EL (cell line): ENCODE results near the gene SGSH.
"Not testable (repeated sequence)": the region's sequence is repeated elsewhere in the genome, so short reads cannot be mapped to it uniquely, and the experiment has no call there.

ENCODE experiments used
- DNase-seq: peaks from one replicate; pipeline ENCODE4 v3.0.0-alpha.2; 2016

The SGSH gene

GRCh38 chr17:80220054-80220735, at the start of gene SGSH, which contains the start of gene SLC26A11:
SGSH (minus strand) TSS chr17:80220333; CDS start chr17:80220313, 20 bp downstream.
SLC26A11 (plus strand) TSS chr17:80220427; CDS start chr17:80221561, 1,134 bp downstream.
- DNase-seq = peak; percentile 77

GRCh38 chr17:80269405-80269807, 49.3 kb upstream of the SGSH start:
- no peak for DNase-seq

GRCh38 chr17:80268427-80268826, 48.3 kb upstream of the SGSH start:
- DNase-seq = no peak

DNA sequence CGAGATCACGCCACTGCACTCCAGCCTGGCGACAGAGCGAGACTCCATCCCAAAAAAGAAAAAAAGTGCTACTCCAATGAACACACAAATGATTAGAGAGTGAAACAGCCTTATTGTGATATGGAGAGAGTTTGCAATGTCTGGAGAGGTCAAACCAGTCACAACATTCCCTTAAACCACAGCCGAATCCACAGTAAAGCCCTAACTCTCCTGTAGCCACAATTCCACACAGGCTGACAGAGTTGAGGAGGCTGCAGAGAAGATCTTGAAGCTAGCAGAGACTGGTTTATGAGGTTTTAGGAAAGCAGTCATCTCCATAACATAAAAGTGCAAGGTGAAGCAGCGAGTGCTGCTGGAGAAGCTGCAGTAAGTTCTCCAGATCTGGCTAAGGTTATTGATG, 47.3 kb upstream of the SGSH start:
- DNase-seq = no peak

- DNase-seq = no peak
Measured at GRCh38 chr17:80265205-80266068, 45.3 kb upstream of the SGSH start.

- no peak for DNase-seq
Measured at GRCh38 chr17:80264205-80265075, 44.3 kb upstream of the SGSH start.

- peak; percentile 93 for DNase-seq
Measured at GRCh38 chr17:80263253-80264204, 43.4 kb upstream of the SGSH start.

DNA sequence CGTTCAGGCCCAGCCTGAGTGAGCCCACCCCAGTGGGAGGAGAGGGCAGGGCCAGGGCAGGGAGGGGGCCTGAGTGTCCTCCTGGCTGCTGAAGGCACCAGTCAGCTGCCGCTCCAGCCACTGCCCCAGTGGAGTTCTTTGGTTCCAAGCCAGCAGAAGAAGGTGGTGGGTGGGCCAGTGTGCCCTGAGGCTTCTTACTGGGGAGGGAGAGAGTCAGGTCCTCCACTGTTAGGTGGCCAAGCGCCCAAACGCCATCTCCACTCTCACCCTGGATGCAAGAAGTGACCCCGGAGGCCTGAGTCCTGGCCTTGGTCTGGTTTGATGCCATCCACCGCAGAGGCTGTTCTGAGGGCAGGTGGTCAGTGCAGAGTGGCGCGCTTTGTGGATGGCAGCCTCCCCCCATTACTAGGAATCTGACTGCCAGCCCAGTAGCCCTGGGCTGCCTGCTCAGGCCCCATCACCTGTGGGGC, 42.7 kb upstream of the SGSH start:
- DNase-seq = no peak

- no peak for DNase-seq
Measured at GRCh38 chr17:80262291-80262690, 42.2 kb upstream of the SGSH start.

DNA sequence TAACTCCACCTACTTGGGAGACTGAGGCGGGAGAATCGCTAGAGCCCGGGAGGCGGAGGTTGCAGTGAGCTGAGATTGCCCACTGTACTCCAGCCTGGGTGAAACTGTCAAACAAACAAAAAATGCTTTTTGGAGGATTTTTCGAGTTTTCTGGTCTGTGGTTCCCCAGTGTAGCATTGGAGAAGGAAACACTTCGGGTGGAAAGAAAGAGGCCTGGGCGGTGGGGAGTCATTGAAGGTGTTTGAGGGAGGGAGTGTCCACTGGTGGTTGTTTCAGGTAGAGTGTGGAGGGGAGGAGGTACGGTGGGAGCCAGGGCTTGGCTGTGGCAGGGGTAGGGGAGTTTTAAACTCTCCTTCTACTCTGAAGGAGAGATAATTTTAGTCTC, 41.8 kb upstream of the SGSH start:
- no peak for DNase-seq

- DNase-seq = peak; percentile 77
Measured at GRCh38 chr17:80261159-80261894, 41.2 kb upstream of the SGSH start.

- DNase-seq = peak; percentile 49
Measured at GRCh38 chr17:80260791-80261158, 40.6 kb upstream of the SGSH start, which contains the start of gene RNF213. RNF213 (plus strand) TSS chr17:80260852; CDS start chr17:80263682, 2,830 bp downstream.

DNA sequence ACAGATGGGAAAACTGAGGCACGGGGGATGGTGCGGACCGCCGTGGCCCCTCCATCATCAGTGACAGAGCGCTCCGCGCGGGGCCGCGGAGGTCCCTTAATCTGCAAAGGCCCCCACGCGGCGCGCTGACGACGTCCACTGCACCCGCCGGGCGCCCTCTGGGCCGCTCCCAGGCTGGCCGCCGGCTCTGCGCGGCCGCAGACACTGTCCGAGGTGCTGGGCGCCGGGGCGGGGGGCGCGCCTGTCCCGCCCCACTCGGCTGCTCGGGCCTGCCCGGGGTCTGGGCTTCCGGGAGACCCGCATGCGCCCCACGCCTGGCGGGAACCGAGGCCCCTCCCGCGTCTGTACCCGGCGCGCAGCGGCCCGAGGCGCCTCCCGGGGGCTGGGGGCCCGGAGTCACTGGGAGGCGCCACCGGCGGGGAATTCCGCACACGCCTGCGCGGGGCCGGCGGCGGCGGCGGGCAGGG, 40.0 kb upstream of the SGSH start:
- peak; percentile 81 for DNase-seq

GRCh38 chr17:80259457-80260068, 39.4 kb upstream of the SGSH start:
- DNase-seq = peak; percentile 26

- not testable (repeated sequence) for DNase-seq
Measured at GRCh38 chr17:80258296-80258695, 38.2 kb upstream of the SGSH start.

DNA sequence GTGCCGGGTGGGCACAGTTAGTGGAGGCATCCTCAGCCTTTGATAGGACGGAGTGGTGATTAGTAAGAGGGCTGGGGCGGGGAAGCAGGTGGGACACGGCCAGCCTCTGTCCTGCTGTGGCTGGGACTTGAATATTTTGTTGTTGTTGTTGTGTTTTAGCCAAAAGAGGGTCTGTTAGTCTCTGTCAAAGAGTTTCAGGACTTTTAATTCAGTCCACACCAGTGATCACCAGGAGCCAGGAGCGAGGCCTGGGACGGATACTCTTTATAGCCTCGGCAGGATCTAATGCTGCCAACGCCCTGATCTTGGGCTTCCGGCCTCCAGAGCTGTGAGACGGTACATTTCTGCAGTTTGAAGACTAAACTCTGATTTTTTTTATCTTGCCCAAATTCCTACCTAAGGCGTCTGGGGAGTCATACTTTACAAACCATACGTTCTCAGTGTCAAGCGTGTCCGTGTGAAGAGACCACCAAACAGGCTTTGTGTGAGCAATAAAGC, 37.6 kb upstream of the SGSH start:
- DNase-seq = no peak

GRCh38 chr17:80256034-80256350, 35.9 kb upstream of the SGSH start:
- DNase-seq = no peak

- peak; percentile 96 for DNase-seq
Measured at GRCh38 chr17:80254396-80255251, 34.5 kb upstream of the SGSH start.
